Trophoblast cell (in vitro differentiated cells and primary cell): ENCODE measurements around the gene MPP4.

Experiments used
- DNase-seq, 2 donors: peaks; one replicate each; pipeline ENCODE4 v3.0.0-alpha.2; 2016
- H2AFZ ChIP-seq: 2 replicates; pipeline ENCODE4 v1.6.1; 2013; ENCODE audit warnings: low read length, moderate library complexity, mild to moderate bottlenecking; ENCODE audit not compliant: insufficient read depth, poor library complexity
- H2AK5ac ChIP-seq: 2 replicates; pipeline ENCODE4 v1.6.1; 2013; ENCODE audit warnings: mild to moderate bottlenecking, low read length
- H2BK120ac ChIP-seq: 2 replicates; pipeline ENCODE4 v1.6.1; 2013; ENCODE audit warnings: low read length, mild to moderate bottlenecking, moderate library complexity; ENCODE audit not compliant: insufficient read depth, poor library complexity
- H2BK12ac ChIP-seq: 2 replicates; pipeline ENCODE4 v1.6.1; 2013; ENCODE audit warnings: mild to moderate bottlenecking, low read length, moderate library complexity
- H2BK5ac ChIP-seq: 2 replicates; pipeline ENCODE4 v1.6.1; 2013; ENCODE audit warnings: low read length, low read depth, moderate library complexity, mild to moderate bottlenecking; ENCODE audit not compliant: poor library complexity
- H3K14ac ChIP-seq: 2 replicates; pipeline ENCODE4 v1.6.1; 2013; ENCODE audit warnings: mild to moderate bottlenecking, low read length
- H3K18ac ChIP-seq: 2 replicates; pipeline ENCODE4 v1.6.1; 2013; ENCODE audit warnings: mild to moderate bottlenecking, low read length
- H3K23ac ChIP-seq: 2 replicates; pipeline ENCODE4 v1.6.1; 2013; ENCODE audit warnings: low read length
- H3K27ac ChIP-seq: 2 replicates; pipeline ENCODE4 v1.5.1; 2013; ENCODE audit warnings: low read depth, mild to moderate bottlenecking, inconsistent platforms, low read length, moderate library complexity
- H3K27me3 ChIP-seq: 2 replicates; pipeline ENCODE4 v1.6.1; 2013; ENCODE audit warnings: inconsistent platforms, mild to moderate bottlenecking, low read length, moderate library complexity; ENCODE audit not compliant: insufficient read depth
- H3K36me3 ChIP-seq, 2 experiments: 1 replicate in 1 of 2; 2 replicates in 1 of 2; pipeline ENCODE4 v1.6.1; 2013; ENCODE audit warnings: low read length in 2 of 2, mild to moderate bottlenecking in 2 of 2, moderate library complexity in 1 of 2; ENCODE audit not compliant: insufficient read depth in 2 of 2, control insufficient read depth in 1 of 2
- H3K4ac ChIP-seq: 2 replicates; pipeline ENCODE4 v1.6.1; 2013; ENCODE audit warnings: low read depth, mild to moderate bottlenecking, low read length, moderate library complexity
- H3K4me1 ChIP-seq, 2 experiments: 1 replicate in 1 of 2; 2 replicates in 1 of 2; pipeline ENCODE4 v1.6.1; 2013; ENCODE audit warnings: low read length in 2 of 2, mild to moderate bottlenecking in 2 of 2, moderate library complexity in 1 of 2; ENCODE audit not compliant: insufficient read depth in 2 of 2, control insufficient read depth in 1 of 2
- H3K4me2 ChIP-seq: 2 replicates; pipeline ENCODE4 v1.6.1; 2013; ENCODE audit warnings: inconsistent platforms, mild to moderate bottlenecking, low read length, moderate library complexity
- H3K4me3 ChIP-seq: 2 replicates; pipeline ENCODE4 v1.5.1; 2013; ENCODE audit warnings: mild to moderate bottlenecking, low read depth, low read length, inconsistent platforms
- H3K79me1 ChIP-seq: one replicate; pipeline ENCODE4 v1.6.1; 2013; ENCODE audit warnings: low read length
- H3K79me2 ChIP-seq: 2 replicates; pipeline ENCODE4 v1.6.1; 2013; ENCODE audit warnings: low read length, mild to moderate bottlenecking; ENCODE audit not compliant: control insufficient read depth, insufficient read depth, poor library complexity
- H3K9ac ChIP-seq: 2 replicates; pipeline ENCODE4 v1.6.1; 2013; ENCODE audit warnings: mild to moderate bottlenecking, low read length
- H3K9me3 ChIP-seq: 2 replicates; pipeline ENCODE4 v1.6.1; 2013; ENCODE audit warnings: low read depth, mild to moderate bottlenecking, control low read depth, inconsistent platforms, low read length; ENCODE audit not compliant: insufficient read depth
- H4K12ac ChIP-seq: 2 replicates; pipeline ENCODE4 v1.6.1; 2013; ENCODE audit warnings: low read depth, mild to moderate bottlenecking, low read length, moderate library complexity
- H4K8ac ChIP-seq: 2 replicates; pipeline ENCODE4 v1.6.1; 2013; ENCODE audit warnings: low read depth, mild to moderate bottlenecking, low read length, moderate library complexity
- H4K91ac ChIP-seq: one replicate; pipeline ENCODE4 v1.6.1; 2013; ENCODE audit warnings: low read depth, mild to moderate bottlenecking, low read length, moderate library complexity
- WGBS: extraction: QIAGEN DNeasy Blood & Tissue Kit; methylation state at CpG from one replicate; pipeline ENCODE4 v1.1.7; 2013; ENCODE audit warnings: missing lambda C conversion rate; ENCODE audit not compliant: insufficient read length, insufficient coverage; ENCODE audit errors: extremely low coverage; 5-methylcytosine and 5-hydroxymethylcytosine counted together

MPP4 gene

GRCh38 chr2:201675454-201675853 is 23.0 kb downstream of the MPP4 start:
- Histone ChIP-seq H2BK12ac (no peak overlapping the region), H3K27me3 (no peaks in the 10 kb centered on the region), H2BK5ac (no peak overlapping the region), H3K4me3 (no peak overlapping the region), H3K18ac (no peak overlapping the region), H3K14ac (no peak overlapping the region), H3K27ac (no peak overlapping the region), H3K79me1 (no peaks in the 10 kb centered on the region), H2AFZ (no peak overlapping the region), H3K9me3 (peaks cover 1% of the 10 kb centered on the region), H3K4me2 (no peak overlapping the region), H3K4me1 (no peaks in the 10 kb centered on the region), H4K8ac (no peak overlapping the region), H3K4ac (no peak overlapping the region), H3K79me2 (no peaks in the 10 kb centered on the region), H3K36me3 (no peaks in the 10 kb centered on the region), H3K23ac (no peak overlapping the region), H4K91ac (no peak overlapping the region), H4K12ac (no peak overlapping the region), H3K9ac (no peak overlapping the region), H2BK120ac (no peak overlapping the region), H2AK5ac (no peak overlapping the region)
- no peak for DNase-seq
- WGBS: no CpG with 5 or more reads among the region's 4 CpGs

GRCh38 chr2:201674794-201675193 is 23.6 kb downstream of the MPP4 start:
- peaks cover 1% of the 10 kb centered on the region for H3K9me3 ChIP-seq
- H2BK12ac ChIP-seq: no peak overlapping the region
- no peaks in the 10 kb centered on the region for H3K79me1 ChIP-seq
- H3K4me1 ChIP-seq: no peaks in the 10 kb centered on the region
- H2AFZ ChIP-seq: no peak overlapping the region
- no peak overlapping the region for H3K4ac ChIP-seq
- H3K9ac ChIP-seq: no peak overlapping the region
- no peak overlapping the region for H3K23ac ChIP-seq
- H2AK5ac ChIP-seq: no peak overlapping the region
- no peaks in the 10 kb centered on the region for H3K36me3 ChIP-seq
- DNase-seq: no peak
- no peak overlapping the region for H4K91ac ChIP-seq
- H3K14ac ChIP-seq: no peak overlapping the region
- H3K4me2 ChIP-seq: no peak overlapping the region
- H3K27ac ChIP-seq: no peak overlapping the region
- no peak overlapping the region for H2BK120ac ChIP-seq
- H4K8ac ChIP-seq: no peak overlapping the region
- H3K4me3 ChIP-seq: no peak overlapping the region
- no CpG with 5 or more reads among the region's 3 CpGs for WGBS
- H4K12ac ChIP-seq: no peak overlapping the region
- H2BK5ac ChIP-seq: no peak overlapping the region
- no peaks in the 10 kb centered on the region for H3K79me2 ChIP-seq
- no peak overlapping the region for H3K18ac ChIP-seq
- H3K27me3 ChIP-seq: no peaks in the 10 kb centered on the region

- Histone ChIP-seq H4K91ac (no peak overlapping the region), H4K12ac (no peak overlapping the region), H3K4me1 (no peaks in the 10 kb centered on the region), H3K27me3 (no peaks in the 10 kb centered on the region), H3K79me1 (no peaks in the 10 kb centered on the region), H3K36me3 (no peaks in the 10 kb centered on the region), H3K4ac (no peak overlapping the region), H3K27ac (no peak overlapping the region), H3K4me3 (no peak overlapping the region), H2BK120ac (no peak overlapping the region), H3K4me2 (no peak overlapping the region), H2BK12ac (no peak overlapping the region), H3K18ac (no peak overlapping the region), H3K23ac (no peak overlapping the region), H2BK5ac (no peak overlapping the region), H3K9ac (no peak overlapping the region), H3K9me3 (peaks cover 1% of the 10 kb centered on the region), H3K14ac (no peak overlapping the region), H3K79me2 (no peaks in the 10 kb centered on the region), H2AFZ (no peak overlapping the region), H4K8ac (no peak overlapping the region), H2AK5ac (no peak overlapping the region)
- WGBS: no CpG with 5 or more reads among the region's 3 CpGs
- no peak for DNase-seq
These were observed 24.1 kb downstream of the MPP4 start for GRCh38 chr2:201674298-201674697.

- DNase-seq: no peak
- Histone ChIP-seq H3K4ac (no peak overlapping the region), H4K12ac (no peak overlapping the region), H2AK5ac (no peak overlapping the region), H4K8ac (no peak overlapping the region), H4K91ac (no peak overlapping the region), H3K4me1 (no peaks in the 10 kb centered on the region), H3K27me3 (no peaks in the 10 kb centered on the region), H3K14ac (no peak overlapping the region), H3K36me3 (no peaks in the 10 kb centered on the region), H3K23ac (no peak overlapping the region), H2BK12ac (no peak overlapping the region), H3K79me2 (no peaks in the 10 kb centered on the region), H3K4me3 (no peak overlapping the region), H3K18ac (no peak overlapping the region), H3K9ac (no peak overlapping the region), H3K79me1 (no peaks in the 10 kb centered on the region), H2BK120ac (no peak overlapping the region), H3K4me2 (no peak overlapping the region), H3K9me3 (peaks cover 1% of the 10 kb centered on the region), H2BK5ac (no peak overlapping the region), H3K27ac (no peak overlapping the region), H2AFZ (no peak overlapping the region)
- WGBS: no CpG with 5 or more reads among the region's 2 CpGs
These were observed 24.9 kb downstream of the MPP4 start for GRCh38 chr2:201673546-201673945.
